ENCODE data around the gene SATB1.

Gene SATB1

DNA sequence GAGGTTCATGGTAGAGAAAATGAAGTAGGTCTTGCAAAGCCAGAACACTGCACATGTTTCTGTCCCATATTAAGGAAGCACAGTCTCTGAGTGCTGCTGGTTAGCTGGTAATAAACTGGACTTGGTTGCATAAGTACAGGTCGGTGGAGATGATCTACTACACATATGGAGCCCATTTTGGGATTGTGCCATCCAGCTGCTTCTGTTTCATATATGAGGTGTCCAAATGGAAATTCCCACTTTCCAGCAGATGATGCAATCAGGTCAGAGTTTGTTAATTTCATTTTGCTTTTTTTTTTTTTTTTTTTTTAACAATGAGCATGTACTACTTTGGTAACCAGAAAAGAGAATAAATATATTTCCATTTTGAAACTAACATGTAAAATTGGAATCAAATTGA lies 122.6 kb downstream of the SATB1 start:
- H3K4me3 ChIP-seq (replicated peaks; ENCODE audit: insufficient read depth, low read length): no peak overlapping the region
- DNase-seq (ENCODE audit: low read depth in 1 of 2, low spot score in 1 of 2): no peak
- no peak for TF ChIP-seq SPI1 (IDR thresholded peaks at IDR 0.05; ENCODE audit: borderline replicate concordance, low read depth)
- TF ChIP-seq, protein P1, sequence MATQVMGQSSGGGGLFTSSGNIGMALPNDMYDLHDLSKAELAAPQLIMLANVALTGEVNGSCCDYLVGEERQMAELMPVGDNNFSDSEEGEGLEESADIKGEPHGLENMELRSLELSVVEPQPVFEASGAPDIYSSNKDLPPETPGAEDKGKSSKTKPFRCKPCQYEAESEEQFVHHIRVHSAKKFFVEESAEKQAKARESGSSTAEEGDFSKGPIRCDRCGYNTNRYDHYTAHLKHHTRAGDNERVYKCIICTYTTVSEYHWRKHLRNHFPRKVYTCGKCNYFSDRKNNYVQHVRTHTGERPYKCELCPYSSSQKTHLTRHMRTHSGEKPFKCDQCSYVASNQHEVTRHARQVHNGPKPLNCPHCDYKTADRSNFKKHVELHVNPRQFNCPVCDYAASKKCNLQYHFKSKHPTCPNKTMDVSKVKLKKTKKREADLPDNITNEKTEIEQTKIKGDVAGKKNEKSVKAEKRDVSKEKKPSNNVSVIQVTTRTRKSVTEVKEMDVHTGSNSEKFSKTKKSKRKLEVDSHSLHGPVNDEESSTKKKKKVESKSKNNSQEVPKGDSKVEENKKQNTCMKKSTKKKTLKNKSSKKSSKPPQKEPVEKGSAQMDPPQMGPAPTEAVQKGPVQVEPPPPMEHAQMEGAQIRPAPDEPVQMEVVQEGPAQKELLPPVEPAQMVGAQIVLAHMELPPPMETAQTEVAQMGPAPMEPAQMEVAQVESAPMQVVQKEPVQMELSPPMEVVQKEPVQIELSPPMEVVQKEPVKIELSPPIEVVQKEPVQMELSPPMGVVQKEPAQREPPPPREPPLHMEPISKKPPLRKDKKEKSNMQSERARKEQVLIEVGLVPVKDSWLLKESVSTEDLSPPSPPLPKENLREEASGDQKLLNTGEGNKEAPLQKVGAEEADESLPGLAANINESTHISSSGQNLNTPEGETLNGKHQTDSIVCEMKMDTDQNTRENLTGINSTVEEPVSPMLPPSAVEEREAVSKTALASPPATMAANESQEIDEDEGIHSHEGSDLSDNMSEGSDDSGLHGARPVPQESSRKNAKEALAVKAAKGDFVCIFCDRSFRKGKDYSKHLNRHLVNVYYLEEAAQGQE (IDR thresholded peaks at IDR 0.05; ENCODE audit: insufficient replicate concordance, low read depth): no peak
- no peak for TF ChIP-seq GABPA (IDR thresholded peaks at IDR 0.05; ENCODE audit: low read depth)
- no peak for TF ChIP-seq POLR2AphosphoS5 (IDR thresholded peaks at IDR 0.05; ENCODE audit: low read depth)
- no peak for TF ChIP-seq CTCF (IDR thresholded peaks at IDR 0.05; ENCODE audit: insufficient read depth, low read length)

GRCh38 chr3:18301781-18302180 lies 123.4 kb downstream of the SATB1 start:
- Histone ChIP-seq H3K27ac (replicated peaks) (no peak overlapping the region), H3K27me3 (ENCODE audit: insufficient read depth, poor library complexity, severe bottlenecking) (no peaks in the 10 kb centered on the region), H3K4me3 (replicated peaks; ENCODE audit: insufficient read depth, low read length) (no peak overlapping the region)
- DNase-seq (ENCODE audit: low read depth in 1 of 2, low spot score in 1 of 2): no peak
- TF ChIP-seq, protein P1 (IDR thresholded peaks at IDR 0.05; ENCODE audit: insufficient replicate concordance, low read depth): no peak
- TF ChIP-seq SPI1 (IDR thresholded peaks at IDR 0.05; ENCODE audit: borderline replicate concordance, low read depth) (no peak), GABPA (IDR thresholded peaks at IDR 0.05; ENCODE audit: low read depth) (no peak)

More for the DNA sequence above, 122.6 kb downstream of the SATB1 start:
- Histone ChIP-seq H3K27ac (replicated peaks) (no peak overlapping the region), H3K27me3 (ENCODE audit: insufficient read depth, poor library complexity, severe bottlenecking) (no peaks in the 10 kb centered on the region)

DNA sequence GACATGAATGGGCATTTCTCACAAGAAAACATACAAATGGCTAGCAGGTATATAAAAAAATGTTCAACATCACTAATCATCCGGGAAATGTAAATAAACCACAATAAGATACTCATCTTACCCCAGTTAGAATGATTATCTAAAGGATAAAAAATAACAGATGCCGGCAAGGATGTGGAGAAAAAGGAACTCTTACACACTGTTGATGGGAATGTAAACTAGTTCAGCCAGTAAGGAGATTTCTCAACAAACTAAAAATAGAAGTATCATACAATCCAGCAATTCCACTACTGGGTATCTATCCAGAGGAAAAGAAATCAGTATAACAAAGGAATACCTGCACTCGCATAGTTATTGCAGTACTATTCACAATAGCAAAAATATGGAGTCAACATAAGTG lies 124.2 kb downstream of the SATB1 start:
- TF ChIP-seq GABPA (IDR thresholded peaks at IDR 0.05; ENCODE audit: low read depth): no peak
- TF ChIP-seq POLR2AphosphoS5 (IDR thresholded peaks at IDR 0.05; ENCODE audit: low read depth): no peak
- TF ChIP-seq, protein P1 (IDR thresholded peaks at IDR 0.05; ENCODE audit: insufficient replicate concordance, low read depth): no peak
- TF ChIP-seq CTCF (IDR thresholded peaks at IDR 0.05; ENCODE audit: insufficient read depth, low read length): no peak
- TF ChIP-seq SPI1 (IDR thresholded peaks at IDR 0.05; ENCODE audit: borderline replicate concordance, low read depth): no peak
- Histone ChIP-seq H3K4me3 (replicated peaks; ENCODE audit: insufficient read depth, low read length) (no peak overlapping the region), H3K27ac (replicated peaks) (no peak overlapping the region), H3K27me3 (ENCODE audit: insufficient read depth, poor library complexity, severe bottlenecking) (no peaks in the 10 kb centered on the region)
- no peak for DNase-seq (ENCODE audit: low read depth in 1 of 2, low spot score in 1 of 2)

Measured in HL-60 (cell line).